Measurements from ENCODE around the gene GPM6B.

Gene GPM6B

DNA sequence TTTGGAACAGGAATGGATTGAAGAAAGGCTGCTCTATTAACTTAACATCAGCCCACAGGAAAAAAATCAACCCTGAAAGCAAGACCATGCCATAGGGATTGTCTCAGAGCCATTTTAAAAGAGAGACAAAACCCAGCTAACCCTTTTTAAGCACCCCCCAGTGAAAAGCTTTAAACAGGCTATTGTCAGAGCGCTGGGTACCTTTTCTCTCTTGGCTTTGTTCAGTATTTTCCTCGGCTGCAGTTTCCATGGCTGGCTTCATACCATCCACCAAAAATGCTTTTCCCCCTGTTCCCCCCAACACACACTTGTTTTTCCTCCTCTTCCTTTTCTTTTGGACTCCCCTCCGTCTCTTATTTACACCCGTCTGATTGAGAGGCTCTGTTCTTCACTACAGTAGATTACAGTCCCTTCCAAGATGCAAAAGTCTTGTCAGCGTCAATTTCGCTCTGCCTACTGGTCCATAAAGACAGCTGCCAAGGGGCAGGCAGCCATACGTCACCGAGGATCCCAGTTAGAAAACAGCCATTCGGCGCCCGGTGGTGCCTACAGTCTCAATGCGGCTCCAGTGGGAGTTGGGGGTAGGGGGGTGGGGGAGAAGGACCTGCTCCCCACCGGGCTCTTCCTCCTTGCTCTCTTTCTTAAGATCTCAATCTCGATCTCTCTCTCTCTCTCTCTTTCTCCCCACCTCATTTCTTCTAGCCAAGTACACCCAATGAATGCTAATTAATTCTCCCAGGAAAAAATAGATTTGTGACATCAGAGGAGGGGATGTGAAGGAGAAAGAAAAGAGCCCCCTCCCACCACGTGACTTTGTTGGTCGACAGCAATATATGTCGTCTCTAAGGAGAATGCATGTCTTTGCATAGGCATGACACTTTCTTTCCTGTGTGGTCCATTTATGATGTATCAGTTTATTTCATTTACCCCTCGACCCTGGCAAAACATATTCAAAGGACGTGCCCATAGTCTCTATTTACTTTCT, at the start of gene GPM6B:
Gene GPM6B (minus strand): TSS at position 451 of the 985 bp plus-strand sequence. CDS start 189 bp downstream, at position 262.
- DNase-seq = no peak

DNA sequence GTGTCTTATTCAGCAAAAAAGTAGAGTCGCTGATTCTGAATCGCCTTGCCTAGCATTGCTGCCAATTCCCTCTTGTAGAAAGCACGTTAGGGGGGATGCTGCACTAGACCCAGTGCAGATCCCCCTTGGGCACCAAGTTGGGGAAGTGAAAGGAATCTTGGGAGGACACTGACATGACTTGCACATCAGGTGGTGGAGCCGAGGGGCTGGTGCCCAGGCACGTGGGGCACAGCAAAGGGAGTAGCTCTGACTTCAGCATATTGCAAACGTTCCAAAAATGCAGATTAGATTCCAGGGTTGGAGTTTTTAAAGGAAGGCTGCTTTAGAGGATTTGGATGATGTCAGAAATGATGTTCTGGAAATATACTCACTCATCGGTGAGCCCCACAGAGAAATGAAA, 47.4 kb upstream of the GPM6B start:
- no peak for DNase-seq

GRCh38 chrX:13863324-13863723, 46.4 kb upstream of the GPM6B start:
- no peak for DNase-seq

DNA sequence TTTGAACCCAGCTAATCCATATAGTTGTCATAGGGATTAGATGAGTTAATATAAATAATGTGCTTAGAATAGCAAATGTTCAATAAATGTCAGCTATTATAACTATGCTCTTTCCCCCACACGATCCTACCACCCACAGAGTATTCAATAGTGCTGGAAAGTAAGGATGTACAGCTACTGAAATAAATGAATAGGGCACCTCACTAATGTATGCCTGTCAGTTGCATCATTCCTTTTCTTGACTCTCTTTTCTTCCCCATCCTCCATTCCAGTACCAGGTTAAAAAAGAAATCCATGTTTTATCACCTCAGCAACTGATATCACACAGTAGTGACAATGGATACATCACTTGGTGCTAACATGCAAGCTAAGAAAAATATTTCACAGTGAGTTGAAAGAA, 42.8 kb upstream of the GPM6B start:
- DNase-seq = no peak

GRCh38 chrX:13857804-13858203, 40.9 kb upstream of the GPM6B start:
- DNase-seq = no peak

- no peak for DNase-seq
Observed at GRCh38 chrX:13855689-13856450, 39.0 kb upstream of the GPM6B start.

- DNase-seq = no peak
Observed at GRCh38 chrX:13854003-13854402, 37.1 kb upstream of the GPM6B start.

DNA sequence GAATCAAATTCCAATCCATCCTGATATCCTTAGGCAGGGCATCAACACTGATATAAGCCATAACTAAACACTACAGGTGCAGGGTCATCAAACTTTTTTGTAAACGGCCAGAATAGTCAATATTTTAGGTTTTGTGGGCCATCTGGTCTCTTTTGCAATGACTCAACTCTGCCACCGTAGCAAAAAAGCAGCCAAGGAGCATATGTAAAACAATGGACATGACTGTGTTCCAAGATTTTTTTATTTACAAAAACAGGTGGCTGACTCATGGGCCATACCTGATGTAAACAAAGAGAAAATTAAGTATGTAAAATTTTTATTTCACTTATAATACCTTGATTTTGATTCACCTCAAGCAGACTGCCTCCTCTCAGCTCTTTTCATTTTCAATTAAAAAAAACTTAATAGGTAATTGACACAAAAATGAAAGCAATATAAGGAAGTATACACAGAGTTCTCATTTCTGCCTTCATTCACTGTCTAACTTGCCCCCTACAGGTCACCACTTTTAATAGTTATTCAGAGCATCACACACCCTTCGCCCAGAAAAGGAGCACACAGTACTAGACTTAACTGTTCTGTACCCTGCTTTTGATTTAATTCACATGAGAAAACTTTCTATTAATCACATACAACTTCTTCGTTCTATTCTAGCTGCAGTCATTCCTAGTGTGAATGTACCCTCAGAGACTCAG, 35.3 kb upstream of the GPM6B start:
- DNase-seq = no peak

GRCh38 chrX:13845721-13846378, 29.0 kb upstream of the GPM6B start:
- no peak for DNase-seq

GRCh38 chrX:13843150-13843721, 26.3 kb upstream of the GPM6B start:
- no peak for DNase-seq

GRCh38 chrX:13840121-13840520, 23.2 kb upstream of the GPM6B start:
- no peak for DNase-seq

DNA sequence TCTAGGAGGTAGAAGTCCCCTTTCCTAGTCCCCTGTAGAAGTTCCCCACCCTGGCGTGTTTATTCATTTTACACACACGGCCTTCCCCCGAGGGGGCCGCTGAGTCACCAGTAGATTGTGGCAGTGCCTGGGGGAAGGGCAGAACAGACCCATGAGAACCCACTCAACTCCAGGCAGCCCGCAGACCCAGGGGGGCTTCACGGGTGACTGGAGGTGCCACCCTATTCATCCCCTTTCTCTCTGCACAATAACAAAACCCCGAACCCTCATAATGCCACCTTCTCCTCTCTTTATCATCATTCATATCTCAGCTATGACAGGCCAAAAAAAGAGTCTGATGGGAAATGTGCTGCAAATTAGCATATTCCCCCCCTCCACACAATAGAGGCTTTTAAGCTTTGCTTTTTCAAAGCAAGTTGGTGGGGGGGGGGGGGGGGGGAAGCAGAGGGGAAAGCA, 20.4 kb upstream of the GPM6B start:
- no peak for DNase-seq

GRCh38 chrX:13836575-13836974, 19.7 kb upstream of the GPM6B start:
- DNase-seq = no peak

GRCh38 chrX:13835825-13836224, 18.9 kb upstream of the GPM6B start:
- no peak for DNase-seq

- DNase-seq = no peak
Observed at GRCh38 chrX:13834355-13834754, 17.5 kb upstream of the GPM6B start.

DNA sequence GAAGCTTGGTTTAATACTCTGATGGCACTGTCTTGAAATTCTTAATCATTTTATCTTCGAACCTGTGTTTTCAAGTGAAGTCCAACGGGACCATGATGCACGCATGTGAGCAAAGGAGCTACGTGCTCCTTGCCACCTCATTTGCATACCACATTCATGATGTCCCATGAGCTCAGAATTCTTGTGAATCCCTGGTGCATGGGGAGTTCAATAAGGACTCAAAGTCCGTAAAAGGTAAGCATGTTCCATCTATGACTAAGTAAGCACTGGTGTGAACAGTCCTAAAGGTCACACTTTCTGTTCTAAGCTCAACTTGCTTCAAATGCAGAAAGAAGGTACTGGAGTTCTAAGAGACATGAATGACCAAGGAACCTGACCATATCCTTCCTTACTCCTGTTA, 13.1 kb upstream of the GPM6B start:
- no peak for DNase-seq

GRCh38 chrX:13828392-13828791, 11.5 kb upstream of the GPM6B start:
- DNase-seq = no peak

DNA sequence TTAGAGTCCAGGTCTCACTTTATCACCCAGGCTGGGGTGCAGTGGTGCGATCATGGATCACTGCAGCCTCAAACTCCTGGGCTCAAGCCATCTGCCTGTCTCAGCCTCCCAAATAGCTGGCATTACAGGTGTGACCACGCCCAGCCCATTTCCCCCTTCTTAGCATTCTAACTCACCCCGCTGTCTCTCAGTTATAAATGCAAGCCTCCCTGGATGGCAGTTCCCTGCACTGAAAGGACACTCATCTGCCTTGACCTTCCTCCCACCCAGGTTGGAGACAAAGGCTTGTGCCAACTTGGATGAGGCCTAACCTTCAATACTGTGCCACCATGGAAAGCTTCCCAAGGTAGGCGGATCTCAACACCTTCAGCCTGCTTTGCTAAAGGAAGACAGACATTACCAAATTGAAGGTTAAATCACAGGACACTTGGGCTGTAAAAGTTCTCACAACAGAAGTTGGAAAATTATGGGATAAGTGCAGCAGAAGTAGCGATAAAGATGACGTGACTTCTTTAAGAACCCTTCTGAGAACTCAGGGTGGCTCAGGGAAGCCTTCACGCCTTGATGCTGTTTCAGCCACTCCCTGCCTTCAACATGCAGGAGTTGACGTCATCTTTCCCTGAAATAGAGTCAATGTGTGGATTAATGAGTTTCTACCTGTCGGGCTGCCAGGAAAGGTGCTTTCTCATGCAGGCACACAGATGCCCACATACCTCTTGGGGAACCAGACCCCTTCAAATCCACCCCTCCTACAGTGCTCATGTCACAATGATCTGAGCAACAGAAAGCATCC, 10.6 kb upstream of the GPM6B start:
- no peak for DNase-seq

- DNase-seq = no peak
Observed at GRCh38 chrX:13826770-13827169, 9.9 kb upstream of the GPM6B start.

- no peak for DNase-seq
Observed at GRCh38 chrX:13825178-13825762, 8.4 kb upstream of the GPM6B start.

DNA sequence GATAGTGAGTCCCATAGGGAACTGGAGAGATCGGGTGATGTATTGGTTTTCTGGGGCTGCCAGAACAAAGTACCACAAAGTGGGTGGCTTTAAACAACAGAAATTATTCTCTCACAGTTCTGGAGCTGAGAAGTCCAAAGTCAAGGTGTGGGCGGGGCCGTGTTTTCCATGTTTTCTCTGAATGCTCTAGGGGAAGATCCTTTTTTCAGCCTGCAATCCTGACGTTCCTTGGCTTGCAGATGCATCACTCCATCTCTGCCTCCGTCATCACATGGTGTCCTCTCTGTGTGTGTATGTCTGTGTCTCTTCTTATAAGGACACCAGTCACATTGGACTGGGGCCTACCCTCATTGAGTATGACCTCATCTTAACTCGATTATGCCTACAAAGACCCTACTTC, 7.9 kb upstream of the GPM6B start:
- DNase-seq = no peak

Data from activated T-cell treated with anti-CD3 and anti-CD28 coated beads, Interleukin-2, amount 50 U/mL, for 48 hours (primary cell).